ENCODE results near the gene PLCD1. TPM values are rescaled to one million over a fixed set of nuclear protein-coding genes. Genes with fewer than 3 reads are reported as not detected.

The PLCD1 gene
- total and polyA plus RNA-seq, 2 of the 13 experiments (the other 11 are each of a cell fraction or from before 2014, with no cell fraction given): 10.1 to 12.4 TPM

- TF ChIP-seq TRIM22 (IDR thresholded peaks at IDR 0.05) (no peak), ZMAT5 (CRISPR knock-in tag; IDR thresholded peaks at IDR 0.05; ENCODE audit: borderline replicate concordance, low read depth) (no peak), ZNF17 (CRISPR knock-in tag; IDR thresholded peaks at IDR 0.05) (no peak), ZNF281 (CRISPR knock-in tag; IDR thresholded peaks at IDR 0.05; ENCODE audit: borderline replicate concordance) (peak; percentile 20; the same call in 1 of the 2 replicates), FOXC1 (CRISPR knock-in tag; IDR thresholded peaks at IDR 0.05; ENCODE audit: borderline replicate concordance) (no peak), ZGPAT (CRISPR knock-in tag; IDR thresholded peaks at IDR 0.05) (0 out of 2 replicates have a peak, but pooled peaks have one; percentile 46), JARID2 (CRISPR knock-in tag; IDR thresholded peaks at IDR 0.05; ENCODE audit: insufficient replicate concordance) (no peak), ZNF83 (CRISPR knock-in tag; IDR thresholded peaks at IDR 0.05; ENCODE audit: borderline replicate concordance) (no peak), ARID2 (CRISPR knock-in tag; IDR thresholded peaks at IDR 0.05; ENCODE audit: borderline replicate concordance) (no peak), IKZF1 (IDR thresholded peaks at IDR 0.05) (no peak), PAXIP1 (CRISPR knock-in tag; conservative IDR thresholded peaks at IDR 0.05) (peak; percentile 82), ZBTB42 (CRISPR knock-in tag; IDR thresholded peaks at IDR 0.05) (no peak), TGIF2 (CRISPR knock-in tag; IDR thresholded peaks at IDR 0.05) (no peak), ZNF788 (CRISPR knock-in tag; IDR thresholded peaks at IDR 0.05; ENCODE audit: borderline replicate concordance) (no peak), ELK4 (CRISPR knock-in tag; IDR thresholded peaks at IDR 0.05; ENCODE audit: borderline replicate concordance) (no peak), TAF15 (IDR thresholded peaks at IDR 0.05; ENCODE audit: low read depth, low read length, poor library complexity, severe bottlenecking) (no peak), JUND (CRISPR knock-in tag; IDR thresholded peaks at IDR 0.05) (no peak), NFKBIZ (CRISPR knock-in tag; IDR thresholded peaks at IDR 0.05) (no peak)
These were observed 42.7 kb downstream of the PLCD1 start (continued) for GRCh38 chr3:37986479-37987314.

Data from HepG2 (cell line).